ENCODE results near the gene ABHD14A. TPM values are rescaled to one million over a fixed set of nuclear protein-coding genes. Genes with fewer than 3 reads are reported as not detected.

Gene ABHD14A
- total and polyA plus RNA-seq, 2 of the 4 experiments (the other 2 are of a cell fraction), result 3.4 to 10.0 TPM

DNA sequence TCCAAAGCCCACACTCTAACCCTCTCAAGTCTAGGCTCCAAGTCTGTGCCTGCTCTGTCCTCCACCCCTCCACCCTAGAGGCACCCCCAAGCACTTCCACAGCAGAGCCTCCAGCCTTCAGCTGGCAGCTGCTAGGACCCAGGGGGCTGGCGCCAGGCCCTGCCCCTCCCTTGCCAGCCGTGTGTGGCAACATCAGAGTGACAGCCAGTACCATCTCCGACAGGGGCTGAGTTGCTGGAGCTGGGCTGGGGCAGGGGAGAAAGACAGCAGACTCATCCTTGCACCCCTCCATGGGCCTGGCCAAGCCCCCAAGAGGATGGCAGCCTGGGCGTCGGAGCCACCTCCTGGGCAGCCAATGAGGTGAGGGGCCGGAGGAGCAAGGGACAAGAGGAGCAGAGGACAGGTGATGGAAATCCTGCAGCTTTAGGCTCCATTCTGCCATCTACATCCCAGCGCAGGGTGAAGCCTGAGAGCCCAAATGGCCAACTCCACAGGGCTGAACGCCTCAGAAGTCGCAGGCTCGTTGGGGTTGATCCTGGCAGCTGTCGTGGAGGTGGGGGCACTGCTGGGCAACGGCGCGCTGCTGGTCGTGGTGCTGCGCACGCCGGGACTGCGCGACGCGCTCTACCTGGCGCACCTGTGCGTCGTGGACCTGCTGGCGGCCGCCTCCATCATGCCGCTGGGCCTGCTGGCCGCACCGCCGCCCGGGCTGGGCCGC is 19.5 kb upstream of the ABHD14A start, which contains the start of gene GPR62 (continued):
- no peak for TF ChIP-seq MAZ (IDR thresholded peaks at IDR 0.05; ENCODE audit: borderline replicate concordance, low read depth, low read length)

DNA sequence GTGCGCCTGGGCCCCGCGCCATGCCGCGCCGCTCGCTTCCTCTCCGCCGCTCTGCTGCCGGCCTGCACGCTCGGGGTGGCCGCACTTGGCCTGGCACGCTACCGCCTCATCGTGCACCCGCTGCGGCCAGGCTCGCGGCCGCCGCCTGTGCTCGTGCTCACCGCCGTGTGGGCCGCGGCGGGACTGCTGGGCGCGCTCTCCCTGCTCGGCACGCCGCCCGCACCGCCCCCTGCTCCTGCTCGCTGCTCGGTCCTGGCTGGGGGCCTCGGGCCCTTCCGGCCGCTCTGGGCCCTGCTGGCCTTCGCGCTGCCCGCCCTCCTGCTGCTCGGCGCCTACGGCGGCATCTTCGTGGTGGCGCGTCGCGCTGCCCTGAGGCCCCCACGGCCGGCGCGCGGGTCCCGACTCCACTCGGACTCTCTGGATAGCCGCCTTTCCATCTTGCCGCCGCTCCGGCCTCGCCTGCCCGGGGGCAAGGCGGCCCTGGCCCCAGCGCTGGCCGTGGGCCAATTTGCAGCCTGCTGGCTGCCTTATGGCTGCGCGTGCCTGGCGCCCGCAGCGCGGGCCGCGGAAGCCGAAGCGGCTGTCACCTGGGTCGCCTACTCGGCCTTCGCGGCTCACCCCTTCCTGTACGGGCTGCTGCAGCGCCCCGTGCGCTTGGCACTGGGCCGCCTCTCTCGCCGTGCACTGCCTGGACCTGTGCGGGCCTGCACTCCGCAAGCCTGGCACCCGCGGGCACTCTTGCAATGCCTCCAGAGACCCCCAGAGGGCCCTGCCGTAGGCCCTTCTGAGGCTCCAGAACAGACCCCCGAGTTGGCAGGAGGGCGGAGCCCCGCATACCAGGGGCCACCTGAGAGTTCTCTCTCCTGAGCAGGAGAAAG is 18.7 kb upstream of the ABHD14A start:
- Histone ChIP-seq H2BK15ac (ENCODE audit: low read depth, low read length) (no peak overlapping the region), H3K9me3 (ENCODE audit: control insufficient read depth, insufficient read depth, low read length) (no peaks in the 10 kb centered on the region), H3K27ac (ENCODE audit: insufficient read depth, low read length) (no peak overlapping the region), H3K4me3 (ENCODE audit: insufficient read depth, low read depth, low read length) (no peak overlapping the region), H3K23ac (ENCODE audit: low read depth, low read length) (no peak overlapping the region), H2AFZ (replicated peaks; ENCODE audit: low read length, poor library complexity) (peak overlapping the region; percentile 69), H4K5ac (ENCODE audit: low read depth, low read length) (no peak overlapping the region), H3K36me3 (ENCODE audit: control insufficient read depth, insufficient read depth, low read length) (peaks cover 32% of the 10 kb centered on the region), H3K27me3 (ENCODE audit: control insufficient read depth, insufficient read depth, low read length) (no peaks in the 10 kb centered on the region), H3K56ac (ENCODE audit: extremely low read depth, insufficient read depth, low read length) (no peak overlapping the region), H3K79me1 (ENCODE audit: low read depth in 1 of 2, low read length in 2 of 2) (peaks cover 0 to 5% of the 10 kb centered on the region in 2 experiments; a peak in 2 of 4 replicates), H4K20me1 (ENCODE audit: insufficient read depth, low read length) (peaks cover 3% of the 10 kb centered on the region; the same call in 1 of the 2 replicates), H4K91ac (ENCODE audit: insufficient read depth, low read depth, low read length) (no peak overlapping the region), H4K8ac (ENCODE audit: low read depth in 2 of 2, low read length in 2 of 2) (no peak overlapping the region), H2AK9ac (replicated peaks; ENCODE audit: low read depth, low read length, poor library complexity) (no peak overlapping the region), H3K18ac (ENCODE audit: low read depth, low read length) (no peak overlapping the region), H3K9ac (ENCODE audit: low read depth, low read length) (no peak overlapping the region), H3K4me2 (ENCODE audit: low read depth, low read length) (no peak overlapping the region), H2BK5ac (ENCODE audit: low read depth, low read length, poor library complexity, severe bottlenecking) (no peak overlapping the region), H3K4me1 (ENCODE audit: control insufficient read depth, insufficient read depth, low read length) (peaks cover 9% of the 10 kb centered on the region), H3K9me1 (ENCODE audit: insufficient read depth, low read length) (peaks cover 6% of the 10 kb centered on the region; the same call in 1 of the 2 replicates), H3K14ac (replicated peaks; ENCODE audit: low read depth, low read length) (no peak overlapping the region), H2AK5ac (ENCODE audit: low read depth, low read length) (no peak overlapping the region), H2BK20ac (ENCODE audit: low read depth, low read length) (no peak overlapping the region), H2BK120ac (ENCODE audit: low read depth, low read length) (no peak overlapping the region), H3K4ac (ENCODE audit: low read depth, low read length) (no peak overlapping the region)
- no TSS peak for BruUV-seq (replicated peaks)
- DNase-seq (no peak), ATAC-seq (ENCODE audit: low read depth) (peak; percentile 27)
- WGBS, 2 experiments (ENCODE audit: extremely low coverage in 2 of 2, insufficient read length in 1 of 2), result 19% methylated on average over 47 of the region's 97 CpGs; no CpG with 5 or more reads in 1 of the 2 experiments
- ChIA-PET POLR2A (ENCODE audit: unreplicated experiment) (no interaction called here), CTCF (no interaction called here)
- in situ Hi-C loops (cut with MboI; ENCODE audit: low sequenced_read_pairs) (loop anchor here (25.0 kb wide), 1 partner anchor 1619 kb away; the partner anchor contains the start of genes RASSF1, TUSC2 and ZMYND10), dilution Hi-C loops (cut with HindIII; ENCODE audit: low sequenced_read_pairs, unreplicated experiment) (no loop called here), intact Hi-C loops (cut with micrococcal nuclease) (no loop called here)
- no peak for TF ChIP-seq CEBPB (IDR thresholded peaks at IDR 0.05; ENCODE audit: low read depth, low read length)
- no peak for TF ChIP-seq MXI1 (IDR thresholded peaks at IDR 0.05; ENCODE audit: borderline replicate concordance, low read depth, low read length)
- TF ChIP-seq, protein P1, sequence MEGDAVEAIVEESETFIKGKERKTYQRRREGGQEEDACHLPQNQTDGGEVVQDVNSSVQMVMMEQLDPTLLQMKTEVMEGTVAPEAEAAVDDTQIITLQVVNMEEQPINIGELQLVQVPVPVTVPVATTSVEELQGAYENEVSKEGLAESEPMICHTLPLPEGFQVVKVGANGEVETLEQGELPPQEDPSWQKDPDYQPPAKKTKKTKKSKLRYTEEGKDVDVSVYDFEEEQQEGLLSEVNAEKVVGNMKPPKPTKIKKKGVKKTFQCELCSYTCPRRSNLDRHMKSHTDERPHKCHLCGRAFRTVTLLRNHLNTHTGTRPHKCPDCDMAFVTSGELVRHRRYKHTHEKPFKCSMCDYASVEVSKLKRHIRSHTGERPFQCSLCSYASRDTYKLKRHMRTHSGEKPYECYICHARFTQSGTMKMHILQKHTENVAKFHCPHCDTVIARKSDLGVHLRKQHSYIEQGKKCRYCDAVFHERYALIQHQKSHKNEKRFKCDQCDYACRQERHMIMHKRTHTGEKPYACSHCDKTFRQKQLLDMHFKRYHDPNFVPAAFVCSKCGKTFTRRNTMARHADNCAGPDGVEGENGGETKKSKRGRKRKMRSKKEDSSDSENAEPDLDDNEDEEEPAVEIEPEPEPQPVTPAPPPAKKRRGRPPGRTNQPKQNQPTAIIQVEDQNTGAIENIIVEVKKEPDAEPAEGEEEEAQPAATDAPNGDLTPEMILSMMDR (conservative IDR thresholded peaks at IDR 0.05; ENCODE audit: low read depth, low read length), result peak; percentile 4; the same call in 1 of the 2 replicates
- no peak for TF ChIP-seq USF2 (IDR thresholded peaks at IDR 0.05; ENCODE audit: low read depth, low read length)
